Activated B cell treated with CpG ODN at 0.5 μM for 24 hours (primary cell): ENCODE measurements around the gene CBX5. TPM values are rescaled to one million over a fixed set of nuclear protein-coding genes. Genes with fewer than 3 reads are reported as not detected.
A peak's percentile ranks its signal among the peaks of the same experiment; 100 is the strongest.
"Not testable (repeated sequence)": the region's sequence is repeated elsewhere in the genome, so short reads cannot be mapped to it uniquely, and the experiment has no call there.

Experiments used
- ATAC-seq: fragments of 200-7000 bp; cut with Tn5 transposase; one replicate; pipeline ENCODE4 v1.10.0; 2021; ENCODE audit warnings: low read depth, mild to moderate bottlenecking, moderate library complexity
- CTCF ChIA-PET: fragments of 350-600 bp; sonication (Branson Sonifier 250); formaldehyde crosslinking; loops from one replicate; lab custom pipeline; 2021; ENCODE audit warnings: antibody characterized with exemption; lab: Charles Lee
- POLR2A ChIA-PET: fragments of 350-600 bp; sonication (Branson Sonifier 250); formaldehyde crosslinking; loops from one replicate; lab custom pipeline; 2021; ENCODE audit warnings: antibody characterized with exemption; lab: Charles Lee
- DNase-seq: peaks from one replicate; pipeline ENCODE4 v3.0.0; 2022
- H3K27ac Mint-ChIP-seq: one replicate; pipeline ENCODE4 v1.8.0; 2020; ENCODE audit warnings: mixed read lengths
- H3K27me3 Mint-ChIP-seq: one replicate; pipeline ENCODE4 v1.8.0; 2021; ENCODE audit warnings: mixed read lengths
- H3K36me3 Mint-ChIP-seq: one replicate; pipeline ENCODE4 v1.8.0; 2021; ENCODE audit warnings: low read depth, mixed read lengths
- H3K4me1 Mint-ChIP-seq: one replicate; pipeline ENCODE4 v1.8.0; 2021; ENCODE audit warnings: mixed read lengths
- H3K4me3 Mint-ChIP-seq: one replicate; pipeline ENCODE4 v1.8.0; 2020; ENCODE audit warnings: mild to moderate bottlenecking, mixed read lengths
- H3K9me3 Mint-ChIP-seq: one replicate; pipeline ENCODE4 v1.8.0; 2020; ENCODE audit warnings: mixed read lengths
- CTCF ChIP-seq: fragments of 200-600 bp; IDR thresholded peaks from one replicate; pipeline ENCODE4 v1.8.0; 2022; ENCODE audit warnings: antibody characterized with exemption, mild to moderate bottlenecking
- intact Hi-C: fragments of 100-400 bp; cut with micrococcal nuclease; formaldehyde crosslinking; loops from one replicate; pipeline ENCODE4 v1.15.1; 2024
- total RNA-seq: library from RNA; stranded (reverse); gene quantifications from 2 replicates; pipeline ENCODE4 v1.2.3, GENCODE V29; 2022

The CBX5 gene
- total RNA-seq, 1 donor from 2014 or later = 77.3 TPM

GRCh38 chr12:54196396-54196795 is 83.5 kb downstream of the CBX5 start:
- H3K9me3 Mint-ChIP-seq = no peaks in the 10 kb centered on the region
- H3K4me3 Mint-ChIP-seq = peak overlapping the region; percentile 32
- no peak for DNase-seq
- no peak overlapping the region for H3K27ac Mint-ChIP-seq
- H3K27me3 Mint-ChIP-seq = peaks cover 45% of the 10 kb centered on the region
- ATAC-seq = no peak
- H3K4me1 Mint-ChIP-seq = peaks cover 32% of the 10 kb centered on the region
- ChIA-PET POLR2A (interaction anchor here (1.2 kb wide), 1 partner anchor 11 kb away, joined by 5 read pairs; no protein-coding TSS in a partner anchor), CTCF (interaction anchor here (2.0 to 9.4 kb wide), 2 partner anchors 10 to 190 kb away, joined by 10 to 78 read pairs; partner anchors contain the start of gene HOXC8)
- H3K36me3 Mint-ChIP-seq = no peaks in the 10 kb centered on the region
- intact Hi-C loops = no loop called here
- no peak for TF ChIP-seq CTCF

- H3K27ac Mint-ChIP-seq = no peak overlapping the region
Observed at GRCh38 chr12:54195737-54196347, 84.1 kb downstream of the CBX5 start.

GRCh38 chr12:54195080-54195736 is 84.7 kb downstream of the CBX5 start:
- POLR2A ChIA-PET = interaction anchor here (1.2 kb wide), 1 partner anchor 12 kb away, joined by 5 read pairs; no protein-coding TSS in a partner anchor
- no peak for TF ChIP-seq CTCF
- Mint-ChIP-seq H3K27me3 (peaks cover 35% of the 10 kb centered on the region), H3K36me3 (no peaks in the 10 kb centered on the region), H3K27ac (no peak overlapping the region), H3K4me1 (peaks cover 33% of the 10 kb centered on the region), H3K9me3 (no peaks in the 10 kb centered on the region), H3K4me3 (peak overlapping the region; percentile 32)
- ATAC-seq (no peak), DNase-seq (no peak)
- CTCF ChIA-PET = interaction anchor here (2.0 to 9.4 kb wide), 3 partner anchors 12 to 189 kb away, joined by 10 to 98 read pairs (median 78); partner anchors contain the start of genes HOXC5 and HOXC8
- intact Hi-C loops = no loop called here

More at GRCh38 chr12:54195737-54196347, 84.1 kb downstream of the CBX5 start:
- ATAC-seq = peak; percentile 39
- TF ChIP-seq CTCF = no peak
- intact Hi-C loops = no loop called here
- peak overlapping the region; percentile 32 for H3K4me3 Mint-ChIP-seq
- no peak for DNase-seq
- CTCF ChIA-PET = interaction anchor here (2.0 to 9.4 kb wide), 2 partner anchors 11 to 190 kb away, joined by 10 to 78 read pairs; partner anchors contain the start of gene HOXC8
- H3K27me3 Mint-ChIP-seq = peaks cover 42% of the 10 kb centered on the region
- peaks cover 33% of the 10 kb centered on the region for H3K4me1 Mint-ChIP-seq
- no peaks in the 10 kb centered on the region for H3K9me3 Mint-ChIP-seq
- H3K36me3 Mint-ChIP-seq = no peaks in the 10 kb centered on the region
- POLR2A ChIA-PET = interaction anchor here (1.2 kb wide), 1 partner anchor 12 kb away, joined by 5 read pairs; no protein-coding TSS in a partner anchor

- H3K9me3 Mint-ChIP-seq, H3K27ac Mint-ChIP-seq, ATAC-seq, H3K36me3 Mint-ChIP-seq, POLR2A ChIA-PET, H3K4me3 Mint-ChIP-seq, DNase-seq: not testable (repeated sequence)
- Mint-ChIP-seq H3K27me3 (peaks cover 32% of the 10 kb centered on the region), H3K4me1 (peaks cover 33% of the 10 kb centered on the region)
- intact Hi-C loops = loop anchor here (5.0 kb wide), 1 partner anchor 447 kb away; no protein-coding TSS in a partner anchor
- CTCF ChIA-PET = interaction anchor here (0.6 to 9.4 kb wide), 4 partner anchors 12 to 188 kb away, joined by 3 to 98 read pairs (median 44); partner anchors contain the start of genes HOXC5 and HOXC8
Observed at GRCh38 chr12:54194611-54195010, 85.3 kb downstream of the CBX5 start.

GRCh38 chr12:54193434-54193833 is 86.5 kb downstream of the CBX5 start:
- no peak for ATAC-seq
- no peak for DNase-seq
- no peak for TF ChIP-seq CTCF
- Mint-ChIP-seq H3K27ac (no peak overlapping the region), H3K4me1 (peaks cover 36% of the 10 kb centered on the region), H3K9me3 (no peaks in the 10 kb centered on the region), H3K27me3 (peaks cover 26% of the 10 kb centered on the region), H3K4me3 (no peak overlapping the region), H3K36me3 (no peaks in the 10 kb centered on the region)
- ChIA-PET POLR2A (no interaction called here), CTCF (interaction anchor here (0.6 to 9.4 kb wide), 5 partner anchors 8 to 204 kb away, joined by 3 to 98 read pairs (median 55); partner anchors contain the start of genes HOXC5 and HOXC8)
- intact Hi-C loops = loop anchor here (5.0 kb wide), 1 partner anchor 446 kb away; no protein-coding TSS in a partner anchor
